HG02840 (cell line): ENCODE data around the gene RBM28.

ENCODE experiments used
- ATAC-seq: cut with Tn5 transposase; IDR thresholded peaks from one replicate; pipeline ENCODE4 v1.9.1; 2021; ENCODE audit warnings: mild to moderate bottlenecking, moderate library complexity, moderate number of reproducible peaks; ENCODE audit not compliant: unreplicated experiment, low FRiP score

RBM28 gene

DNA sequence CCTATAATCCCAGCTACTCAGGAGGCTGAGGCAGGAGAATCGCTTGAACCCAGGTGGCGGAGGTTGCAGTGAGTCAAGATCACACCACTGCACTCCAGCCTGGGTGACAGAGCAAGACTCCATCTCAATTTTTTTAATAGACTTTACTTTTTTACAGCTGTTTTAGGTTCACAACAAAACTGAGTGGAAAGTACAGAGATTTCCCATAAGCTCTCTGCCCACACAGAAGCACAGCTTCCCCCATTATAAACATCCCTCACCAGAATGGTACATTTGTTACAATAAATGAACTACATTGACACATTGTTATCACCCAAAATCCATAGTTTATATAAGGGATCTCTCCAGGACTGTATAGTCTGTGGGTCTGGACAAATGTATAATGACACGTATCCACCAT is 32.4 kb upstream of the RBM28 start:
- no peak for ATAC-seq

DNA sequence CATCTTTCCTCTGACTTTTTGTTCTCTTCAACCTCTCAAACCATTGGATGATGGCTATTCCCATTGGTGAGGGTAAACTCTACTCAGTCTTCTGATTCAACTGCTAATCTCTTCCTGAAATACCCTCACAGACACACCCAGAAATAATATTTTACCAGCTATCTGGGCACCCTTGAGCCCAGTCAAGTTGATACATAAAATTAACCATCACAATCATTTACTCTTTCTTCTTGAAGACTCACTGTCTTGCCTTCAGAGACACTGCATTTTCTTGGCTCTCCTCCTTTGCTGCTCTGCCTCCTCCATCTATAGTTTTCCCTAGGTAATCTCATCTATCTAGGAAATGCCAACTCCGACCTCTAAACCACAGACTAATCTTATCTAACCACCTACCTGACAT is 30.3 kb upstream of the RBM28 start:
- ATAC-seq, result no peak

DNA sequence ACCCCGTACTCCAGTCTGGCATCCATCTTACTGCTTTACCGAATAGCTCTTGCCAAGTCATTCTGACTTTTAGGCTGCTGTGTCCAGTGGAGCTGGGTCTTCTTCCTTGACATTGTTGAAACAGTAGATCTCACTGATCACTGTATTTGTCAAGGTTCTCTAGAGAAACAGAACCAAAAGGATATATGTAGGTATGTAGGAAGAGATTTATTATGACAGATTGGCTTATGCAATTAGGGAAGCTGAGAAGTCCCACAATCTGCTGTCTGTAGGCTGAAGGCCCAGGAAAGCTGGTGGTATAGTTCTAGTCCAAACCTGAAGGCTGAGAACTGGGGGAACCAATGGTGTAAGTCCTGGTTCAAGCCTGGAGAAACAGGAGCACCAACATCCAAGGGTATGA is 29.9 kb upstream of the RBM28 start:
- no peak for ATAC-seq

DNA sequence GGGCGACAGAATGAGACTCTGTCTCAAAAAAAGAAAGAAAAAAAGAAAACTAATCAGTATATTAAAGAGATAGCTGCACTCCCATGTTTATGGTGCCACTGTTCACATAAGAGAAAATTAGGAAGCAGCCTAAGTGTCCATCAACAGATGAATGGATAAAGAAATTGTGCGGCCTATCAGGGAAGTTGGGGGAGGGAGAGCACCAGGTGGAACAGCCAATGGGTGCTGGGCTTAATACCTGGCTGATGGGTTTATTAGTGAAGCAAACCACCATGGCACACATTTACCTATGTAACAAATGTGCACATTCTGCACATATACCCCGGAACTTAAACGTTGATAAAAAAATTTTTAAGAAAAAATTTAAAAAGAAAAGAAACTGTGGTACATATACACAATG is 26.8 kb upstream of the RBM28 start:
- no peak for ATAC-seq

DNA sequence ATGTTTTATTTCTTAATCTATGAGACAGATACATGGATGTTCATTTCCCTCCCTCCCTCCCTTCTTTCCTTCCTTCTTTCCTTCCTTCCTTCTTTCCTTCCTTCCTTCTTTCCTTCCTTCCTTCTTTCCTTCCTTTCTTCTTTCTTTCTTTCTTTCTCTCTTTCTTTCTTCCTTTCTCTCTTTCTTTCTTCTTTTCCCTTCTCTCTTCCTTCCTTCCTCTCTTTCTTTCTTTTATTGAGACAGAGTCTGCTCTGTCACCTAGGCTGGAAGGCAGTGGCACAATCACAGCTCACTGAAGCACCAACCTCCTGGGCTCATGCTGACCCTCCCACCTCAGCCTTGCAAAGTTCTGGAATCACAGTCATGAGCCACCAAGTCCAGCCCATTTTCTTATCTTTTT is 23.3 kb upstream of the RBM28 start:
- no peak for ATAC-seq

DNA sequence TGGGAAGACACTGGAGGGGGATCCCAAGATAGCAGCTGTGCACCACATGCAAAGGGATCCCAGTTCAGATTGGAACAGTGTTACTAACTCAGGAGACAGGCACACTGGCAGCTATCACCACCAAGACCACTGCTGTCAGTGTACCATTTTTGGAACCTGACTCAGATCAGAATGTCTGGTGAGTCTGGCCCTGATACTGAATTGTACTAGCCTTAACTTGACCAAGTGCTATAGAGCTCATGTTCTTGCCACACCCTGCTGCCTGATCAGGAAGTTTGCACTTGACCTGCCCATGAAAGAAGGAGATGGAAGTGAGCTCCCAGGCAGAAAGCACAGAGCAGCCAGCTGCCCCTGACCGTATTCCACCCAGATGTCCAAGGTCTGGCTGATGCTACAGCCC is 22.6 kb upstream of the RBM28 start:
- ATAC-seq, result no peak

DNA sequence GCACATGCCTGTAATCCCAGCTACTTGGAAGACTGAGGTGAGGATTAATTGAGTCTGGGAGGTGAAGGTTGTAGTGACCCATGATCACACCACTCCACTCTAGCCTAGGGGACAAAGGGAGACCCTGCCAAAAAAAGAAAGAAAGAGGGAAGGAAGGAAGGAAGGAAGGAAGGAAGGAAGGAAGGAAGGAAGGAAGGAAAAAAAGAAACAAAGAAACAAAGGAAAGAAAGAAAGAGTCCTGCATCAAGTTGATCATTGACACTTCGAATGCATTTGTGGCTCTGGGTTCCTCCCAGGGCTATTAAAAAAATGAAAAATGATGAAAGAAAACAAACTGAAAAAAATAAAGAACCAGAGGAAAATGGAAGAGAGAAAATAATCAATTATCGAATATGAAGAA is 21.7 kb upstream of the RBM28 start:
- no peak for ATAC-seq

DNA sequence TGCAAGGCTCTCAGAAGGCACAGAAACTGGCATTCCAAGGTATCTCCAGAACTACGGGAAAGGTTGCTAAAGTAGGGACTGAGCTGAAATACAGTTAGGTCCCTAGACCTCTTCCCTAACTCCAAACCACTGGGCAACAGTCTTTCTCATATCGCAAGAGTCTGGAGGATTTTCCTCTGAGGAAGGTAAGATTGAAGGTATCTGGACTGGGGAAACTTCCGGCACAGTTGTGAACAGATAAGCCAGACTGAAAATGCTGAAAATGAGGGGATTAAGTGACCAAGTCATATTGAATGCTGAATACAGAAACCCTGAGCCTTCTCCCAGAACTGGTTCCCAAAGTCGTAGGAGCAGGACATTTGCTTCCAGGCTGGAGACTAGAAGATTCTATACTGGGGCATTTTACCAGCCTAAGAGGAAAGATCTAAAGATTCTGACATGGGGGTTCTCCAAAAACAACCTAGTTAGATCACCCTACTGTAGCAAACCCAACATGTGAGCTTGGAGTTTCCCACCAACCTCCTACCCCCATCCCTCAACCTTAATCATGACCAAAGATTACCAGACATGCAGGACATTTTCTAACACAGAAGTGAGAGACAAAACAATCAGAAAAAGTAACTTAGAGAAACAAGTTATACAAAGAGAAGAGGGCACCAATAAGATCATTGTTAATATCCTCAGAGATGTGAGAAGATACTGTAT is 20.6 kb upstream of the RBM28 start:
- ATAC-seq, result no peak

DNA sequence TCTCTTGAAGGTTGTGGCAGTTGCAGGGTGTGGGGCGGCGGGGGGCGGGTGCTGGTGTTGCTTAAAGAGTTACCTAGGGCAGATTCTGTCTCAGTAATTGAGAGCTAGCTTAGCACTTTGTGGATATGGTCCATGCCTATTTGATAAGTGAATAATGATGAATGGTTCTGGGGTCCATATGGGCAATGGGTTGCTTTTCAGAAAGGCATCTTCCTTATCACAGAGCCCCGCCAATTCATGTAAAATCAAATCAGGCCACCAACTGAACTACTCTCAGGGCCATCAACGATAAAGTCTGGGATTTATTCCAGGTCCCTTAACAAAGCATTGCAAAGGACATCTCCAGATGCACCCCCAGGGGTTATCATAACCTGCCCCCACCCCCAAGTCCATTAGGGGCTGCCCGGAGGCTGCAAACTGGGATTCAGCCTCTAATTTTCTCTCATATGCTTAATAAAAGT is 19.6 kb upstream of the RBM28 start:
- no peak for ATAC-seq

DNA sequence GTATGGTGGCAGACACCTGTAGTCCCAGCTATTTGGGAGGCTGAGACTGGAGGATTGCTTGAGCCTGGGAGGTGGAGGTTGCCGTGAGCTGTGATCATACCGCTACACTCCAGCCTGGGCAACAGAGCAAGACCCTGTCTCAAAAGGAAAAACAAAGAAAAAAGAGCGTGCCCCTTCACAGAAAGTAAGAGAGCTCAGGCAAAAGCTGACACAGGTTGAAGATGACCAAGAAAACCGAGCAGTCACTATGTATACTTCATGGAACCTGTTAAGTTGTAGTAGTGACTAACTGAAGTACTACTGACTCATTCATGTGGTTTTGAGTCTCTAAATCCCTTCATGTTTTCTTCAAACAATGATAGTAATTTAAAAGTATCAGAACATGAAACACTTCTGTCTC is 19.0 kb upstream of the RBM28 start:
- ATAC-seq, result no peak

DNA sequence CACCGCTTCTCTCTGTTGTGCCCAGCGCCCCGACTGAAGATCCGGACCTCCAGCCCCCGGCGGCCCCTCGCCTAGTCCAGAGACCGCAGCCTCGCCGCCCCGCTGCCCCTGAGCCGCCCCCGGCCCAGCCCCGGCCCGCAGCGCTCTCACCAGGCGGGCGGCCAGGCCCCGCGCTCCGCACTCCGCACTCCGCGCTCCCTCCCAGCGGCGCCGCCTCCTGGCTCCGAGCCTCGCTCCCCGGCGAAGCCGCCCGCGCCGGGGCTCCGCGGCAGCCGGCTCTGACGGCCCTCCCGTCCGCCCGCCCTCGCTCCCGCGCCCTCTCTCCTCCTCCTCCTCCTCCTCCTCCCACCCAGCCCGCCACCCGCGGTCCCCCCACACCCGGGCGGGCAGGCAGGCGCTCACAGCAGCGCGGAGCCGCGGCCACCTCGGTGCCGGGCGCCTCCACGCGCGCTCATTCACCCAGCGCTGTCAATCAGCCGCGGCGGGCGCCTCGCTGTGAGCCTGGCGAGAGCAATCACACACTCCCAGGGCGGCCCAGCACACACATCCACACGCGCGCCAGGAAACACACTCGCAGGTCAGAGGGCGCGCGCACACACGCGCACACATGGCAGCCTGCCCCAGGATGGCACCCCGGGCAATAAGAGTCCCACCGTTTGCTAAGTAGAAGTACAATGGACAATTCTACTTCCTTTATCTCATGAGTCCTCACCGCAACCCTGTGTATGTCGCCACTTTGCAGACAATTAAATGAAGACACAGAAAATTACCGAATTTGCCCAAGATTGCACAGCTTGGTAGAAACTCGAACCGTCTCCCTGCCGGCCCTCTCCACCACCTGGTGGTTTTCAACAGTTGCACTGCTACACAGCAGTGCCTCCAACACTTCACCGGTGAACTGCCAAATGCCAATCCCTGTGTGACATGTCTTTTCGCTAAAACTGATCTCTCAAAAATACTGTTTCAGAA is 18.0 kb upstream of the RBM28 start, which contains the start of gene PRRT4:
TSS of gene PRRT4 (minus strand) at position 280 of the 969 bp plus-strand sequence.
- no peak for ATAC-seq

DNA sequence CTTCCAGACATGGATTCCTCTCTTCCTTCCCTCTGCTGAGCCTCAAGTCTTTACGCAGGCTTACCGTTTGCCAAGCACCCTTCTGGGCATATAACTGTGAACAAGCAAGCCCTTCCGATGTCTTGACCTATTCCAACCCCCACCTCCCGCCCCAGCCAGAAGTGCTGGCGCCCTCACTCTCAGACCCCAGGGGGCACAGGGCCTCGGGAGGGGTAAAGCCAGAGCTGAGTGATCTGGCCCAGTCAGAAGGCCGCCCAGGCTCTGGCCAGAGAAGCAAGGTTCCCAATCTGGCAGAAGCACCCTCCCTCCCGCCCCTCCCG is 16.6 kb upstream of the RBM28 start:
- ATAC-seq, result no peak

DNA sequence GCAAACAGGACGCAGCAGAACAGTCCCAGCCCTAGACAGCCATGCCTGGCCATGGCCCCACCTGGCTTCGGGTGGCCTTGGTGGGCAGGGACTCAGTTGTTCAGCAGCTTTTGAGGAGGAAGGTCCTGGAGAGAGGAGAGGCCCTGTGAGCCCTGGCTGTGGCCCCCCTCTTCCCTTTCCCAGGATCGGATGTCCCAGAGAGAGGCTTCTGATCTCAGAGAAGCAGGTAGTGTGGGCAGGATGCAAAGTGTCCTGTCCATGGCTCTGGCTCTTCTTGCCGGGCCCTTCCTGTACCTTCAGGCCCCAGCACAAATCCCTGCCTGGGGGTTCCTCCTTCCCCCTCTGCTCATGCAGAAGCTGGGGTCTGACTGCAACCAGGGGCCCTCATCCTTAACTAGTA is 16.2 kb upstream of the RBM28 start:
- no peak for ATAC-seq

DNA sequence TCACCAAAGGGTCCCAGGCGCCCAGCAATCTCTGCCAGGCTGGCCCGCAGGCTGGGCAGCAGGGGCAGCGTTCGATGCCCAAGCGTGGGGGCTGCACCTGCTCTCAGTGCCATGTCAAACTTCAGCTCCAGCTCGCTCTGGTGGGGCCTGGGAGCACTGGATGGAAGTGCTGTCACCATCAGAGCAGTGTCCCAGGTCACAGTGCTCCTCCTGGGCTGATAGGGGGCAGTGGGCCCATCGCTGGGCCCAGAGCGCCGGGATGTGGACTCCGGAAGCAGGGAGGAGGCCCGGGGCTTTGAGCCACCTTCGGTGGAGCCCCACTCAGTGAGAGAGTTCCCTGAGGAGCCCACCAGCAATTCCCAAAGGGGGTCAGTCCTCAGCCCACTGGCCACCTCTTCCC is 15.6 kb upstream of the RBM28 start:
- no peak for ATAC-seq

DNA sequence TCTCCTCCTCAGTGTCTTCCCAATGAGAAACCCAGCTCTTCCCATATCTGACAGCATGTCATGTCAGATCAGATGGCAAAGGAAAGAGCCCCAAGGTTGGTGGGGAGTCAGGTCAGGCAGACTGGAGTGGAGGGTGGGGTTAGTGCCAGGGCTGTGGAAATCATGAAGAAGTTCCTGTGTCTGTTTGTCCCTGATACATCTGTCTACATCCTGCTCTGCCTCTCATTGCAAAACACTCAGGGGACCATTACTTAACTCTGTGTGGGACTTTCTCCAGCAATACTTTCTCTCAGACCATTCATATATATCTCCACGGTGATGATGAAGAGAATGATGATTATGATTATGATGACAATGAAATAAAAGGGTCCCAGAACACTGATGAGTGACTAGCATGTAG is 14.5 kb upstream of the RBM28 start:
- ATAC-seq, result no peak

DNA sequence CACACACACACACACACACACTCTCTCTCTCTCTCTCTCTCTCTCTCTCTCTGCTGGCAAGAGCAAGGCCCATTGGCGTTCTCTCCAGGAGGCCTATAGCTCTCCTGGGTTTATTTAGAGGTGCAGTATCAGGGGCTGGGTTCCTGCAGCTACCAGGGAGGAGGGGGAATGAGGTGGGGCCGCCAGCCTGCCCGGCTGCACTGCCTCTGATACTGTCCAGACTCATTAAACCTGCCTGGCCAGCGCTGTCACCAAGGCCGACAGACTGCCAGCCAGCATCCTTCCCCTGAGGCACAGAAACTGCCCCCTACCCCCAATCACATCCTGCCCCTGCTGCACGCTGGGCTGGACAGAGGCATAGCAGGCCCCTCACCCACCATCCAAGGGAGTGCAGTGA is 13.5 kb upstream of the RBM28 start:
- ATAC-seq, result no peak

DNA sequence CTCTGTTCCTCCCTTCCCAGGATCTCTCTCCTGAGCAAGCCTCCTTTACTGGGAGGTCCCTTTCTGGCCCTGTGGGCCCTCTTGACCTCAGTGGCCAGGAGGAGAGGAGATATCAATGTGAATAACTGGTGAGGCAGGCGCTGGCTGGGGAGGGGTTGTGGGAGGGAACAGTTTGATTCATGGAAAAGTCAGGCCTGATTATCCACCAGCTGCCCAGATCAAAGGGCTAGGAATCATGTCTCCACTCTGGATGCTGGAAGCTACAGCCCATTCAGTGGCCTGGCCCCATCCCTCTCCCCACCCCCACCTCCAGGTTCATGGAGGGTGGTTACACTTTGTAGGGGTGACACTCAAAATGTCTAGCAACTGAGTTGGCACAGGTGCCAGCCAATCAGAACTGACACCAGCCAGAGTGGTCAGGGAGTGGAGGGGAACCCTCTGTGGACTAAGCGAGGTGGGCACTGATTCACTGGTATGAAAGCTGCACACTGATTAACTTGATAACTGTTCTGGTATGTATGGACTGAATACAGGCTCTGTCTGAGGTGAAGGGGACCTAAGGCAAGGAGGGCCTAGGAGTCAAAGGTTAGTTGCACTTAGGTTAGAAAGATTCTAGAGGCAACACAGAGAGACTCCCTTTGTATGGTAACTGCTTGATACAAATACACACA is 13.0 kb upstream of the RBM28 start:
- ATAC-seq, result no peak

DNA sequence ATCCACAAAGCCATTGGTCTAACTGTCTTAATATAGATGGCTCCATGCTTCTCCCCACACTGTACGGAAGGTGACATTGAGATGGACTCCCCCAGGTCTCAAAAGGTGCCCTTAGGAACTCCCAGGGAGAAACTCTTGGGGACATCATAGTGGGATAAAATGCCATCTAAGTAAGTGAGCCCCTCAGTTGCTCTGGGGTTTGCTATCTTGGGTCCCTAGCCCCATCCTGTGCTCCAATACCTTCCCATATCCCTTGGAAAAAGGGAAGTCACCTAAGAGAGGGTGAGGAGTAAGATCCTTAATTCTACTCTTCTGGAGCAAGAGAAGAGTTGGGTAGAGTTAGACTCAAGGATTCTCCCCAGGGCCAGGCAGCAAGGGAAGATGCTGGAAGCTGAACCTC is 9.9 kb upstream of the RBM28 start:
- no peak for ATAC-seq

DNA sequence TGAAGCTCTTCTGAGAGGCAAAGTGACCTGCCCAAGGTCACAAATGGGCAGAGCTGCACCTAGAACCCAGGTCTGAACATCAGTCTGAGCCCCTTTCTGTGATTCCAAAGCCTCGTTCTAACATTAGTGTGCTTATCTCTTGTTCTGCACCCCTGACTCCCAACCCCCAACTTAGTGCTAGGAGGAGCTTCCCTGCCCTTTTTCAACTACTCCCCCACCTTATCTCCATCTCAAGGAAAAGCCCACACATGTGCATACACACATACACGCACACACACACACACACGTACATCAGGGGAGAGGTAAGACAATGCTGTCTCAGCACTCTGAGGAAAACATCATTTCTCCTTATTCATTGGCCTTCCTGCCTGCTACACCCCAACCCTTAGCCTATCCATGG is 9.5 kb upstream of the RBM28 start:
- ATAC-seq, result no peak

DNA sequence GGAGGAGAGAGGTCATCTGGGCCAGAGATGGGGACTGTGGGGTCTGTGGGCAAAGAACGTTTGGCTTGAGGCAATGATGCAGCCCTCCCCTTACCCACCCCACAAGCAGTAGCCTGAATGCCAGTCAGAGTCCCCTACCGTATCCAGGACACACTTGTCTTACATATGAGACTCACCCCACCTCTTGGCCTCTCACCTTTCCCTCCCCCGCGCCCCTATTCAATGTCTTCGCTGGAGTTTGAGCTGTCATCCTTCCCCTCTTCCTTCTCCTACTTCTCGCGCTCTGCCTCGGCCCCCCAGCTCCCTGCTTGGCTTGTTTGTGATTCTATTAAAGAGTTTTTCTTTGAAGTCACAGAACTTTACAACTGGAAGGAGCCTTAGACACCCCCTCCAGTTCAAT is 8.9 kb upstream of the RBM28 start:
- ATAC-seq, result no peak

DNA sequence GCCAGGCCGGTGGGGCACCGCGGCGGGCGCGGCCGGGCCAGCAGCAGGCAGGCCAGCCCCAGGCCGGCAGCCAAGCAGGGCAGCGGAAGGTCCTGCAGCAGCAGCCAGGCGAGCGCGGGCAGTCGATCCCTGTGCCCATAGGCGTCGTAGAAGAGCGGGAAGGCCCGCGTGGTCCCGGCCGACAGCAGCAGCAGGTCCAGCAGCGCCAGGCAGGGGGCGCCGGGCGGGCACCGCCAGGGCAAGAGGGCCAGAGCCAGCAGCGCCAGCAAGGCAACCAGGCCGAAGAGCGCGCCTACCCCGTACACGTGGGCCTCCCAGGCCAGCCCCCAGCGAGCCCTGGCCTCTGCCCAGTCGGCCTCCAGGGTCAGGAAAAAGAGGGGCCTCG is 8.4 kb upstream of the RBM28 start:
- no peak for ATAC-seq
